Measurements from ENCODE around the gene RPRD1A. TPM values are rescaled to one million over a fixed set of nuclear protein-coding genes. Genes with fewer than 3 reads are reported as not detected.
A peak's percentile ranks its signal among the peaks of the same experiment; 100 is the strongest.

RPRD1A gene
- total RNA-seq, 1 donor from 2014 or later = 44.7 TPM

DNA sequence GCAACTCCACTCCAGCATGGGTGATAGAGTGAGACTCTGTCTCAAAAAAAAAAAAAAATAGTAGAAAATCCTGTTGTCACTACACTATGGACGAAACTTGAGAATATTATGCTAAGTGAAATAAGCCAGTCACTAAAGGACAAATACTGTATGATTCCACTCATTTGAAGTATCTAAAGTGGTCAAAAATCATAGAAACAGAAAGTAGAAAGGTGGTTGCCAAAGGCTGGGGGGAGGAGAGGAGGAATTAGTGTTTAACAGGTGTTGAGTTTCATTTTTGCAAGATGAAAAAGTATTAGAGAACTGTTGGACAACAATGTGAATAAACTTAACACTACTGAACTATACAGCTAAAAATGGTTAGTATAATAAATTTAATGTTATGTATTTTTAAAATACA is 113.7 kb downstream of the RPRD1A start:
- H3K27me3 ChIP-seq = no peaks in the 10 kb centered on the region
- H3K4me3 ChIP-seq = no peak overlapping the region
- no peaks in the 10 kb centered on the region for H3K36me3 ChIP-seq
- H3K4me1 ChIP-seq = peaks cover 8% of the 10 kb centered on the region
- H3K9me3 ChIP-seq = no peaks in the 10 kb centered on the region
- no peak for DNase-seq (ENCODE audit: extremely low spot score in 2 of 2)
- no peak for TF ChIP-seq CTCF (IDR thresholded peaks at IDR 0.05)
- TF ChIP-seq POLR2A (IDR thresholded peaks at IDR 0.05) = no peak
- no peak for TF ChIP-seq POLR2AphosphoS5 (IDR thresholded peaks at IDR 0.05; ENCODE audit: insufficient read depth in 1 of 2, low read depth in 1 of 2)
- H3K27ac ChIP-seq = no peak overlapping the region
- intact Hi-C loops (cut with DNase I) = no loop called here

DNA sequence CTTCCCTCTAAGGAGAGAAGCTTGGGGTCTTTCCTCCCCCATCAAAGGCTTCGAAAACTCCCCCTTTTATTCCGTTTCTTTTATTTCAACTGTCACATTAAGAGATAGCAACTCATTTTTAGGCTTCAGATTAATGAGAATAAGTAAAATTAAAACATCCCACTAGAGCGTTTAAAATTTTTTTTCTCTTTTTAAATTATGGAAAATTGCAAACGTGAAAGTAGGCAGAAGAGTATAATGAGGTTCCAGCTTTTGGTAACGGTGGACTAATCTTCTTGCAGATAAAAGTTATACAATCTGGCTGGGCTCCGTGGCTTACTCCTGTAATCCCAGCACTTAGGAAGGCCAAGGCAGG is 116.8 kb downstream of the RPRD1A start:
- intact Hi-C loops (cut with DNase I) = no loop called here
- Histone ChIP-seq H3K36me3 (no peaks in the 10 kb centered on the region), H3K4me1 (peaks cover 8% of the 10 kb centered on the region), H3K9me3 (no peaks in the 10 kb centered on the region), H3K27ac (no peak overlapping the region), H3K4me3 (peak overlapping the region in 1 of 2 donors; percentile 47), H3K27me3 (no peaks in the 10 kb centered on the region)
- DNase-seq (ENCODE audit: extremely low spot score in 2 of 2) = no peak
- no peak for TF ChIP-seq POLR2A (IDR thresholded peaks at IDR 0.05)
- TF ChIP-seq POLR2AphosphoS5 (IDR thresholded peaks at IDR 0.05; ENCODE audit: insufficient read depth in 1 of 2, low read depth in 1 of 2) = no peak
- TF ChIP-seq CTCF (IDR thresholded peaks at IDR 0.05) = no peak

DNA sequence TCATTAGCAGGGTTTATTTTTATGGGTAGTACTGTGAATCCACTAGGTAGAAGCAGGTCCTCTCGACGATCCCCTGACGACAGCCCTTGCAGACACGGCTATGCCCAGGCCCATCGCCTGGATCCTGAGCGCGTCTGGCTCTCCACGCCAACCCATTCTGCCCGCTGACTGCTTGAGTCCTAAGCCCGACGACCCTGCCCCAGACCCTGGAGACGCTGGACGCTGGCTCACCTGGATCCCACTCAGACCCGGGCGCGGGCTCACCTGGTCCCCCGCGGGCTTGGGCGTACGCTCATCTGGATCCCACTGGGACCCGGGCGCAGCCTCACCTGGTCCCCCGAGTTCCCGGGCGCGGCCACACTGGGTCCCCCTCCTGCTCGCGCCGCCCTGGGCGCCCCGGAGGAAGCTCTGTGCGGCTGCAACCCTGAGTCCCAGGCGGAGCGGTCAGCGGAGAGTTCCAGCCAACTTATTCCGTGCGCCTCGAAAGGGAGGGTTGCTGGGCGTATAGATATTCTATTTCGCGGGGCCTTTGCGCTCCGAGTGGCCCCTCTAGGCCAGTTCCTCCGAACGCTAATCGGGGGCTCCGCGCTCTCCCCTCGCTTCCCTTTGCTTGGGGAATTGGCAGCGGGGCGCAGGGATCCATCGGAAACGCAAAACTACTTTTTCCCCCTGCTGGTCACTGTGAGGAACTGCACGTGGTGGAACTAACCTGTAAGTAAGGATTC is 117.3 kb downstream of the RPRD1A start:
- Histone ChIP-seq H3K27me3 (no peaks in the 10 kb centered on the region), H3K9me3 (no peaks in the 10 kb centered on the region), H3K36me3 (no peaks in the 10 kb centered on the region), H3K4me3 (peak overlapping the region; percentile 47 to 55), H3K27ac (no peak overlapping the region), H3K4me1 (peaks cover 8% of the 10 kb centered on the region)
- DNase-seq (ENCODE audit: extremely low spot score in 2 of 2) = no peak
- TF ChIP-seq CTCF (IDR thresholded peaks at IDR 0.05) (peak; percentile 76 to 83 (median 83)), POLR2A (IDR thresholded peaks at IDR 0.05) (no peak), POLR2AphosphoS5 (IDR thresholded peaks at IDR 0.05; ENCODE audit: insufficient read depth in 1 of 2, low read depth in 1 of 2) (peak in 1 of 2 donors; percentile 28)
- intact Hi-C loops (cut with DNase I) = no loop called here

GRCh38 chr18:35949090-35949489 is 118.3 kb downstream of the RPRD1A start:
- Histone ChIP-seq H3K9me3 (no peaks in the 10 kb centered on the region), H3K4me3 (no peak overlapping the region), H3K36me3 (no peaks in the 10 kb centered on the region), H3K27ac (no peak overlapping the region), H3K27me3 (no peaks in the 10 kb centered on the region), H3K4me1 (peaks cover 8% of the 10 kb centered on the region)
- TF ChIP-seq POLR2AphosphoS5 (IDR thresholded peaks at IDR 0.05; ENCODE audit: insufficient read depth in 1 of 2, low read depth in 1 of 2) (no peak), POLR2A (IDR thresholded peaks at IDR 0.05) (no peak), CTCF (IDR thresholded peaks at IDR 0.05) (no peak)
- no peak for DNase-seq (ENCODE audit: extremely low spot score in 2 of 2)
- intact Hi-C loops (cut with DNase I) = no loop called here

DNA sequence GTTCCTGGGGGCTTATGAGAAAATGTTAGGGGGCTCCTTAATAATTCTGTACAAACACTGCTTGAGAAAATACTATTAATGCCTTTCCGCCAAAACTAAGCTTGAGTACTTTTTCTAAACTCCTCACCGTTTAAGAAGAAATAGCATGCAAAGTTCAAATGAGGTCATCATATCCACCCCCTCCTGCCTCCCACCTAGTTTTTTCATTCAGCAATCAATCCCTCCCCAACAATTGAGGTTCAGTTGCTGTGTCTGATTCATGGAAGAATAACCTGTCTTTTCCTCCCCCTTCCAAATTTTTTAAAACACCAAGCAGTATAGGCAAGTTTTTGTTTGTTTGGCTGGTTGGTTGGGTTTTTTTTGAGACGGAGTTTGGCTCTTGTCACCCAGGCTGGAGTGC is 119.3 kb downstream of the RPRD1A start:
- Histone ChIP-seq H3K27ac (no peak overlapping the region), H3K4me3 (no peak overlapping the region), H3K27me3 (no peaks in the 10 kb centered on the region), H3K36me3 (no peaks in the 10 kb centered on the region), H3K4me1 (peaks cover 8% of the 10 kb centered on the region), H3K9me3 (no peaks in the 10 kb centered on the region)
- intact Hi-C loops (cut with DNase I) = no loop called here
- TF ChIP-seq CTCF (IDR thresholded peaks at IDR 0.05) (no peak), POLR2AphosphoS5 (IDR thresholded peaks at IDR 0.05; ENCODE audit: insufficient read depth in 1 of 2, low read depth in 1 of 2) (no peak), POLR2A (IDR thresholded peaks at IDR 0.05) (no peak)
- DNase-seq (ENCODE audit: extremely low spot score in 2 of 2) = no peak

Measured in vagina (tissue), 2 donors.